ENCODE results near the gene GJB2. TPM values are rescaled to one million over a fixed set of nuclear protein-coding genes. Genes with fewer than 3 reads are reported as not detected.

Gene GJB2
- total and polyA plus RNA-seq, 2 of the 4 experiments (the other 2 are of a cell fraction) = under 0.01 to 0.17 TPM

- CTCF ChIA-PET = no interaction called here
- Histone ChIP-seq H2AK5ac (ENCODE audit: low read depth, low read length) (no peak overlapping the region), H3K9me3 (ENCODE audit: control insufficient read depth, insufficient read depth, low read length) (no peaks in the 10 kb centered on the region), H3K9ac (ENCODE audit: low read depth, low read length) (no peak overlapping the region), H3K56ac (ENCODE audit: extremely low read depth, insufficient read depth, low read length) (no peak overlapping the region), H3K4me3 (ENCODE audit: insufficient read depth, low read depth, low read length) (no peak overlapping the region), H3K27me3 (ENCODE audit: control insufficient read depth, insufficient read depth, low read length) (peaks cover 6% of the 10 kb centered on the region), H4K8ac (ENCODE audit: low read depth in 2 of 2, low read length in 2 of 2) (no peak overlapping the region), H2BK15ac (ENCODE audit: low read depth, low read length) (no peak overlapping the region), H3K36me3 (ENCODE audit: control insufficient read depth, insufficient read depth, low read length) (no peaks in the 10 kb centered on the region), H3K18ac (ENCODE audit: low read depth, low read length) (no peak overlapping the region), H2AFZ (replicated peaks; ENCODE audit: low read length, poor library complexity) (no peak overlapping the region), H3K4me2 (ENCODE audit: low read depth, low read length) (no peak overlapping the region), H3K4me1 (ENCODE audit: control insufficient read depth, insufficient read depth, low read length) (peaks cover 14% of the 10 kb centered on the region; the same call in 1 of the 2 replicates), H3K23ac (ENCODE audit: low read depth, low read length) (no peak overlapping the region), H3K14ac (replicated peaks; ENCODE audit: low read depth, low read length) (no peak overlapping the region), H2BK120ac (ENCODE audit: low read depth, low read length) (no peak overlapping the region), H3K27ac (ENCODE audit: insufficient read depth, low read length) (no peak overlapping the region), H3K9me1 (ENCODE audit: insufficient read depth, low read length) (peaks cover 8% of the 10 kb centered on the region), H3K4ac (ENCODE audit: low read depth, low read length) (no peak overlapping the region), H4K91ac (ENCODE audit: insufficient read depth, low read depth, low read length) (no peak overlapping the region), H4K20me1 (ENCODE audit: insufficient read depth, low read length) (no peaks in the 10 kb centered on the region), H3K79me1 (ENCODE audit: low read depth in 1 of 2, low read length in 2 of 2) (no peaks in the 10 kb centered on the region), H2BK5ac (ENCODE audit: low read depth, low read length, poor library complexity, severe bottlenecking) (no peak overlapping the region), H4K5ac (ENCODE audit: low read depth, low read length) (no peak overlapping the region), H2AK9ac (replicated peaks; ENCODE audit: low read depth, low read length, poor library complexity) (peak overlapping the region; percentile 31), H2BK20ac (ENCODE audit: low read depth, low read length) (0 out of 2 replicates have a peak overlapping the region, but pooled peaks have one; percentile 1)
- in situ Hi-C loops (cut with MboI; ENCODE audit: low sequenced_read_pairs) = loop anchor here (25.0 kb wide), 3 partner anchors 535 to 1310 kb away; partner anchors contain the start of gene IL17D
- no peak for ATAC-seq (ENCODE audit: low read depth)
- TF ChIP-seq FOS (IDR thresholded peaks at IDR 0.05; ENCODE audit: low read depth, low read length) (no peak), RAD21 (IDR thresholded peaks at IDR 0.05; ENCODE audit: low read length) (no peak), NFE2L2 (IDR thresholded peaks at IDR 0.05; ENCODE audit: low read depth, low read length) (no peak), MAFK (IDR thresholded peaks at IDR 0.05; ENCODE audit: low read depth, low read length) (no peak), MXI1 (IDR thresholded peaks at IDR 0.05; ENCODE audit: borderline replicate concordance, low read depth, low read length) (no peak)
- 76% methylated on average over 23 of the region's 67 CpGs; no CpG with 5 or more reads in 1 of the 2 experiments for WGBS, 2 experiments (ENCODE audit: extremely low coverage in 2 of 2, insufficient read length in 1 of 2)
- BruUV-seq (replicated peaks) = no TSS peak
- intact Hi-C loops (cut with micrococcal nuclease) = no loop called here
- dilution Hi-C loops (cut with HindIII; ENCODE audit: low sequenced_read_pairs, unreplicated experiment) = loop anchor here (25.0 kb wide), 1 partner anchor 310 kb away; no protein-coding TSS in a partner anchor
- DNase-seq = no peak
- POLR2A ChIA-PET (ENCODE audit: unreplicated experiment) = no interaction called here
These were observed 15.5 kb downstream of the GJB2 start for GRCh38 chr13:20177049-20177831.
